Measurements from ENCODE around the gene FAM20A. TPM values are rescaled to one million over a fixed set of nuclear protein-coding genes. Genes with fewer than 3 reads are reported as not detected.

FAM20A gene
- total RNA-seq, 2 donors from 2014 or later, result 24.8 to 25.3 TPM

DNA sequence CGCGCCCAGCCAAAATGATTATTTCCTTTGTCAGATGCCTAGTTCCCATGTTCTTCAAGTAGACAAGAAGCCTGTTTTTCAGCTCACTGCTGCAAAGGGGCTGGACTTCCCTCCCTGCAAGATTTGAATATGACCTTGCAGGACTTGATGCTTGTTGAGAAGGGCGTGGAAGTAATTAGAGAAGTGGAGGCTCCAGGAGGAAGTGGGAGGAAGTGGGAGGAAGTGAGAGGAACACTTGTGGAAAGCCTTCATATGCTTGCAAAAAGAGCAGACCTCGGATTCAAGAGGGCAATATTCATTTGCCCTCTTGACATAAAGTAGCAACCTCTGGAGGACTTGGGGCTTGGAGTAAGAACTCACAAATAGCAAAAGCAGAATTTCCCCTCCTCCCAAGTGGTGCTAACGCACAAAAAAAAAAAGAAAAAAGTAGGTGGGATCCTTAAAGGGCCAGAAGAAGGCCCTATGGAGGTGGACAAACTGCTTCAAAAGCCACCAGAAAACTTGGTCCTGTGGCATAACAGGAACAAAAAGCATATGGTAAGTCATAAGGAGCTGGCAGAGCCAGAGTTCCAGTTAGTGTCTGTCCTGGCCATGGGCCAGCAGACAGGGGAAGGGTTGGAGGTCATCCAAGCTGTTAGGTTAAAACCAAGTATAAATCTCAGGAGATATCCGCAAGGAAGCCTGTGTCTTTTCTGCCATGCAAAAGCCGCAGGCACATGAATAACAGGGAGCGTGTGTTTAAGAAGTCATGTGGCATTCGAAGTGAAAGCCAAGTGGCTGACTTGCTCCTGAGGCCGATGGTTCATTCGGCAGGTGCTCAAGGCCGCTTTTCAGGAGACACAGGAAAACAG, 109.6 kb downstream of the FAM20A start:
- peak overlapping the region; percentile 0 for H3K4me3 ChIP-seq
- DNase-seq (ENCODE audit: low spot score) (no peak), ATAC-seq (ENCODE audit: insufficient number of reproducible peaks, low FRiP score, low read depth) (no peak)
- H3K27ac ChIP-seq, result no peak overlapping the region
- H3K9me3 ChIP-seq, result no peaks in the 10 kb centered on the region
- H3K4me1 ChIP-seq (ENCODE audit: control insufficient read depth in 1 of 2, low read depth in 2 of 2), result peaks cover 6 to 17% of the 10 kb centered on the region in 2 donors
- H3K27me3 ChIP-seq (replicated peaks; ENCODE audit: insufficient read depth), result no peaks in the 10 kb centered on the region
- no peaks in the 10 kb centered on the region for H3K36me3 ChIP-seq
- TF ChIP-seq, protein P1, sequence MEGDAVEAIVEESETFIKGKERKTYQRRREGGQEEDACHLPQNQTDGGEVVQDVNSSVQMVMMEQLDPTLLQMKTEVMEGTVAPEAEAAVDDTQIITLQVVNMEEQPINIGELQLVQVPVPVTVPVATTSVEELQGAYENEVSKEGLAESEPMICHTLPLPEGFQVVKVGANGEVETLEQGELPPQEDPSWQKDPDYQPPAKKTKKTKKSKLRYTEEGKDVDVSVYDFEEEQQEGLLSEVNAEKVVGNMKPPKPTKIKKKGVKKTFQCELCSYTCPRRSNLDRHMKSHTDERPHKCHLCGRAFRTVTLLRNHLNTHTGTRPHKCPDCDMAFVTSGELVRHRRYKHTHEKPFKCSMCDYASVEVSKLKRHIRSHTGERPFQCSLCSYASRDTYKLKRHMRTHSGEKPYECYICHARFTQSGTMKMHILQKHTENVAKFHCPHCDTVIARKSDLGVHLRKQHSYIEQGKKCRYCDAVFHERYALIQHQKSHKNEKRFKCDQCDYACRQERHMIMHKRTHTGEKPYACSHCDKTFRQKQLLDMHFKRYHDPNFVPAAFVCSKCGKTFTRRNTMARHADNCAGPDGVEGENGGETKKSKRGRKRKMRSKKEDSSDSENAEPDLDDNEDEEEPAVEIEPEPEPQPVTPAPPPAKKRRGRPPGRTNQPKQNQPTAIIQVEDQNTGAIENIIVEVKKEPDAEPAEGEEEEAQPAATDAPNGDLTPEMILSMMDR (IDR thresholded peaks at IDR 0.05), result no peak

DNA sequence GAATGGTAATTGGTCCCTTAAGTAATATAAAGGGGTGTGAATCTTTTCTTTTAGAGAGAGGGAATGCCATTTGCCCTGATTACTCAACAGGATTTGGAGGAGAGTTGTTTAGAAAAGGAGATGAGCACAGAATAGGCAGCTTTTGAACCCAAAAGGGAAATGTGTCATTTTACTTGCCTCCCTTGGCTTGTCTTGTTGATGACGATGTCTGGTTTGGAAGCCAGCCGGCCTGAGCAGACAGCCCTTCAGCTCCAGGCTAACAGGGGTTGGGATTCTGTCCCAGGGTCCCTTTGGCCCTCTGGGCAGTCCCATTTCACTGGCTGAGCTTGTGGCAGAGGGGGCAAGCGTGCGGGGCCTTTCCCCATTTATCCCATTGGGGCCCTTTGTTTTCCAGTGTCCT, 111.2 kb downstream of the FAM20A start:
- DNase-seq (ENCODE audit: low spot score) (no peak), ATAC-seq (ENCODE audit: insufficient number of reproducible peaks, low FRiP score, low read depth) (no peak)
- no peaks in the 10 kb centered on the region for H3K36me3 ChIP-seq
- H3K27me3 ChIP-seq (replicated peaks; ENCODE audit: insufficient read depth), result no peaks in the 10 kb centered on the region
- peaks cover 6 to 17% of the 10 kb centered on the region in 2 donors for H3K4me1 ChIP-seq (ENCODE audit: control insufficient read depth in 1 of 2, low read depth in 2 of 2)
- H3K27ac ChIP-seq, result no peak overlapping the region
- H3K4me3 ChIP-seq, result no peak overlapping the region
- no peaks in the 10 kb centered on the region for H3K9me3 ChIP-seq
- TF ChIP-seq, protein P1 (IDR thresholded peaks at IDR 0.05), result no peak

Other genes starting within 250 kb of the FAM20A start
- 10 to 100 TPM; 54.2 to 58.3 TPM for gene WIPI1, start 143.9 kb downstream of the FAM20A start, total RNA-seq
- 100 to 1,000 TPM; 345 to 412 TPM for gene PRKAR1A, start 88.9 kb downstream of the FAM20A start, total RNA-seq

All from thoracic aorta (tissue), 2 donors.